HFFc6 (cell line): ENCODE data around the gene BCL2. TPM values are rescaled to one million over a fixed set of nuclear protein-coding genes. Genes with fewer than 3 reads are reported as not detected.

Experiments used
- DNase-seq: peaks from one replicate; pipeline ENCODE4 v3.0.0-alpha.2; 2018
- H3K27ac Mint-ChIP-seq: 2 replicates; pipeline ENCODE4 v1.8.0; 2020; ENCODE audit warnings: mild to moderate bottlenecking, mixed read lengths
- H3K27me3 Mint-ChIP-seq: 2 replicates; pipeline ENCODE4 v1.8.0; 2021; ENCODE audit warnings: mild to moderate bottlenecking, moderate library complexity, mixed read lengths; ENCODE audit not compliant: insufficient read depth
- H3K36me3 Mint-ChIP-seq: 2 replicates; pipeline ENCODE4 v1.8.0; 2021; ENCODE audit warnings: low read depth, mixed read lengths
- H3K4me1 Mint-ChIP-seq: 2 replicates; pipeline ENCODE4 v1.8.0; 2020; ENCODE audit warnings: low read depth, mixed read lengths
- H3K4me3 Mint-ChIP-seq: 2 replicates; pipeline ENCODE4 v1.8.0; 2020; ENCODE audit warnings: mild to moderate bottlenecking, moderate library complexity, mixed read lengths
- H3K9me3 Mint-ChIP-seq: 2 replicates; pipeline ENCODE4 v1.8.0; 2020; ENCODE audit warnings: mild to moderate bottlenecking, mixed read lengths
- total RNA-seq, 6 experiments: library from RNA; stranded (reverse); fragmentation: NEBNext Ultra II Directional; extraction: Animal tissue kit (Norgen Biotek cat#: 25700); gene quantifications; 2 replicates in 1 of 6; 3 replicates in 5 of 6; pipeline ENCODE4 v1.2.3, GENCODE V29; 2021
- TF ChIP-seq, protein P1 (sequence below): fragments of 200-600 bp; sonication (generic); IDR thresholded peaks from 2 replicates; pipeline ENCODE4 v1.5.0; 2021; ENCODE audit warnings: antibody characterized with exemption, mild to moderate bottlenecking

BCL2 gene
- total RNA-seq, 6 experiments from 2014 or later: 0.17 to 1.1 (median 0.95) TPM

DNA sequence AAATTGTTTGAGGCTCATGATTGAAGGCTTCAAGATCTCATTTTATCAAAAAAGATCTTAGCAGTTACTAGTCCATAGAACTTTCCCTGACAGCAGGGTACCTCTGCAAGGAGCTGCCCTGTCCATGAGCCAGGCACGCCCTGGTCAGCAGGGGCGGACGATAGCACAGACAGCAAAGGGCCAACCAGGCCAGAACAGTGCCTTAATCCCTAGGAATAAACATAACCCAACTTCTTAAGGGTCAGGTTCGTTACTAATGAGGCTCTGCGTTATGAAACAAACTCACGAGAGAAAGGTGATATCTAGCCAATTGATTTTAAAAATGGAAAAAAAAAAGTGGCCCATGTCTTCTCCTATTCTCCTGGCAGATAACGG is 59.2 kb downstream of the BCL2 start:
- no peaks in the 10 kb centered on the region for H3K9me3 Mint-ChIP-seq
- peaks cover 45% of the 10 kb centered on the region for H3K27me3 Mint-ChIP-seq
- TF ChIP-seq, protein P1, sequence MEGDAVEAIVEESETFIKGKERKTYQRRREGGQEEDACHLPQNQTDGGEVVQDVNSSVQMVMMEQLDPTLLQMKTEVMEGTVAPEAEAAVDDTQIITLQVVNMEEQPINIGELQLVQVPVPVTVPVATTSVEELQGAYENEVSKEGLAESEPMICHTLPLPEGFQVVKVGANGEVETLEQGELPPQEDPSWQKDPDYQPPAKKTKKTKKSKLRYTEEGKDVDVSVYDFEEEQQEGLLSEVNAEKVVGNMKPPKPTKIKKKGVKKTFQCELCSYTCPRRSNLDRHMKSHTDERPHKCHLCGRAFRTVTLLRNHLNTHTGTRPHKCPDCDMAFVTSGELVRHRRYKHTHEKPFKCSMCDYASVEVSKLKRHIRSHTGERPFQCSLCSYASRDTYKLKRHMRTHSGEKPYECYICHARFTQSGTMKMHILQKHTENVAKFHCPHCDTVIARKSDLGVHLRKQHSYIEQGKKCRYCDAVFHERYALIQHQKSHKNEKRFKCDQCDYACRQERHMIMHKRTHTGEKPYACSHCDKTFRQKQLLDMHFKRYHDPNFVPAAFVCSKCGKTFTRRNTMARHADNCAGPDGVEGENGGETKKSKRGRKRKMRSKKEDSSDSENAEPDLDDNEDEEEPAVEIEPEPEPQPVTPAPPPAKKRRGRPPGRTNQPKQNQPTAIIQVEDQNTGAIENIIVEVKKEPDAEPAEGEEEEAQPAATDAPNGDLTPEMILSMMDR: no peak
- no peaks in the 10 kb centered on the region for H3K36me3 Mint-ChIP-seq
- H3K4me3 Mint-ChIP-seq: no peak overlapping the region
- H3K27ac Mint-ChIP-seq: no peak overlapping the region
- H3K4me1 Mint-ChIP-seq: no peaks in the 10 kb centered on the region; the same call in 1 of the 2 replicates
- no peak for DNase-seq

DNA sequence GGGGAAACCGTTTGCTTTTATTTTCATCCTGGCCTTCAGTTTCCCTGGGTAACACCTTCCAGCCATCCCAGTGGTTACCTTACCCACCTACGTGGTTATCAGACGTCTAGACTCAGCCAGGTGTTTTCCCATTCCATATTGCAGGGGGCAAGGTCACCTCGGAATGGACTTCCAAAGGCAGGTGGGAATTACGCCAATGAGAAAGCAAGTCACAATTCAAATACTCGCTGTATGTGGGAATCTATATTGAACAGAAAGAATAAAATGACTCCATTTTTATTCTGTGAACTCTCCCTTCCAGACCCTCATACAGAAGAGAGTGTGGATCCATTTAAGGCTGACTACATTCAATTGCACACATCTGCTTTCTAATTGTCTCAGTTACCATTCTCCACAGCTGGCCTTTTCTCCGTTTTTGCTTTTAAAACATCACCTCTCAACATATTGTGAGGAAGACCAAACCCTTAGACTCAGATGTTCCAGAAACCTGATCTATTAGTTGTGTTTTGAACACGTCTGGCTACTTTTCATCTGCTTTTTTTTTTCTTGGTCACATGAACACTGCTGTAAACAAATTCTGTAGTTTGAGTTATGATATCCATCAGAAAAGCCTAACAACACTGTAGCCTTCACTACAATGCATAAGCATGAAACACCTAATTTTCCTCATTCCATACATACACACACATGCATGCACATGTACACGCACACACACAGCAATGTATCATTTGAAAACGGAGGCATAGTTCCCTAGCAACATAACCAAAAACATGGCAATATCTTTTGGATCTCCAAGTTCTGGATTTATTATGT is 59.8 kb downstream of the BCL2 start:
- no peak overlapping the region for H3K27ac Mint-ChIP-seq
- H3K27me3 Mint-ChIP-seq: peaks cover 48% of the 10 kb centered on the region
- H3K4me1 Mint-ChIP-seq: no peaks in the 10 kb centered on the region; the same call in 1 of the 2 replicates
- H3K4me3 Mint-ChIP-seq: no peak overlapping the region
- H3K9me3 Mint-ChIP-seq: no peaks in the 10 kb centered on the region
- no peaks in the 10 kb centered on the region for H3K36me3 Mint-ChIP-seq
- DNase-seq: no peak
- TF ChIP-seq, protein P1: no peak

DNA sequence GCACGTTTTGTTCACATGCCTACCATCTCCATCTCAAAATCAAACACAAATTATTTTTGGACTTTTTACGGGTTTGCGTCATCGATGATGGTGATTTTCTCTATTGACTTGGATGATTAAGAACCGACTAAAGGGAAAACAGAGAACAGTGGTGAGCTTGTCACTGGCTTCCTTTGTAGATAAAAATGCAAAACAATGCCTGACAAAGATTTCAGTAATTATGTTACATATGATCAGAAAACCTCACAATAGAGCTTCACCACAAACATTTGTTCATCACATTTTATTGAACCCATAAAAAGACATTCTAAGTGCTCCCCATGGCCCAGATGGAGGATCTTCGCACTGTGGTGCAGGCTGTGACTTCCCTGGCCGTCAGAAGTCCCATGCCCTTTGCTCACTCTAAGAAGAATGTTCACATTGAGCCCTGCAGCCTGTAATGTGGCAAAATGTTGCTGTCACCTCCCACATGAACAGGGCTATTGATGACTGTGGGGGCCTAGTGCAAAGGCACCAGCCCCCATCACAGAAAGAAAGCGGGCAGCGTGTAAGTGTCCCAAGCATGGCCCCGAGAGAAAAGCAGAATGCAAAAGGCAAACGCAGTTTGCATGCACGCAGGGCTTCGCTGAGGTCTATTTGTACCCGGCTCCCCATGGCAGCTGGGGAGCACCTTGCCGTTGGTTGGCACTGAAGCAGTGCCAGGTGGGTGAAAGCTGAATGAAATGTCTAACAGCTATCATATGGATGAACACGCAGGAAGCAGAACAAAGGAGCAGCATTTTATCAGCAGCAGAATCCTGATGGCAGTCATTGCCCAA is 60.6 kb downstream of the BCL2 start:
- no peak overlapping the region for H3K4me3 Mint-ChIP-seq
- H3K4me1 Mint-ChIP-seq: peaks cover 2% of the 10 kb centered on the region
- H3K27ac Mint-ChIP-seq: no peak overlapping the region
- no peaks in the 10 kb centered on the region for H3K9me3 Mint-ChIP-seq
- DNase-seq: no peak
- peaks cover 48% of the 10 kb centered on the region for H3K27me3 Mint-ChIP-seq
- no peaks in the 10 kb centered on the region for H3K36me3 Mint-ChIP-seq
- TF ChIP-seq, protein P1: no peak

DNA sequence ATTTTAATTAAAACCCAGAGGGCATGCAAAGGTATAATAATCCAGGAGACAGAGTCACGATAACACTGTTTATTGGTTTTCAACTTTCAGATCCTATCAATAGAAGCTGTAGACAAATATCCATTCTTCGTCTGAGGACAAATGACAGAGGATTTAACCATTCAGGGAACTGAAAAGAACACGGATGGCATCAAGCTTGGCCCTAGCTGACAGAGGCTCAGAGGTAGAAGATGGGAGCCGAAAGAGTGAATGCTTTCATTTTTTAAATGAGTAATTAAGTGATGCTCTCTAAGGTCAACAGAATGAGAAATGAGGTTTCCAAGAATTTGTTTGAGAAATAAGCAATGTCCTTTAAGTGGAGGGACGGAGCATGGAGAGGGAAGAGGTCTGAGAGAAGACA is 62.1 kb downstream of the BCL2 start:
- H3K9me3 Mint-ChIP-seq: no peaks in the 10 kb centered on the region

DNA sequence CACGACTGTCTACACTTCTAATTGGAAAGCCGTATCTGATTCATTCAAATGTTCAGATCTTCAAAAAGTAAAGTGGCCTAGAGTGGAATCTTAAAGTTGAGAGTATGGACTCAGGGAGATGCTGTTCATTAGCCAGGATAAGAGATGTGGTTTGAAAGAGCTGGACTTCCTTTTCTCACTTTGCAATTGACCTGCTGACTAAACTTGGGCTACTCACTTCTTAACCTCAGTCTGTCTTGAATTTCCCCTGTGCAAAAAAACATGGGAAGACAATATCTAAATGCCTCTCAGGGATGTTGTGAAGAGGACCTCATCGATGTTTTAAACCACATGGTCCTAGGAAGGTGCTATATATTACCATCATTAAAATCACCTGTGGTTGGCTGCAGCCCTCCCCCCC is 64.1 kb downstream of the BCL2 start:
- Mint-ChIP-seq H3K4me3 (no peak overlapping the region), H3K4me1 (peaks cover 11% of the 10 kb centered on the region), H3K9me3 (no peaks in the 10 kb centered on the region), H3K27me3 (peaks cover 41% of the 10 kb centered on the region), H3K27ac (no peak overlapping the region), H3K36me3 (no peaks in the 10 kb centered on the region)
- no peak for DNase-seq
- TF ChIP-seq, protein P1: no peak

More for the DNA sequence above, 62.1 kb downstream of the BCL2 start:
- H3K4me3 Mint-ChIP-seq: no peak overlapping the region
- H3K27ac Mint-ChIP-seq: no peak overlapping the region
- TF ChIP-seq, protein P1: no peak
- H3K27me3 Mint-ChIP-seq: peaks cover 47% of the 10 kb centered on the region
- H3K4me1 Mint-ChIP-seq: peaks cover 11% of the 10 kb centered on the region
- no peak for DNase-seq
- no peaks in the 10 kb centered on the region for H3K36me3 Mint-ChIP-seq
